ENCODE data around the gene AIFM2. TPM values are rescaled to one million over a fixed set of nuclear protein-coding genes. Genes with fewer than 3 reads are reported as not detected.

Gene AIFM2
- total and polyA plus RNA-seq, 2 of the 13 experiments (the other 11 are each of a cell fraction or from before 2014, with no cell fraction given), result 20.3 to 29.5 TPM

GRCh38 chr10:70090951-70091350, 41.7 kb downstream of the AIFM2 start (continued):
- TF ChIP-seq MEF2D (CRISPR knock-in tag; IDR thresholded peaks at IDR 0.05), result peak; percentile 80
- peak; percentile 65; the same call in 1 of the 2 replicates for TF ChIP-seq RERE (CRISPR knock-in tag; IDR thresholded peaks at IDR 0.05; ENCODE audit: low read depth)
- TF ChIP-seq TBX3 (IDR thresholded peaks at IDR 0.05; ENCODE audit: borderline replicate concordance), result no peak
- TF ChIP-seq SMYD3 (CRISPR knock-in tag; IDR thresholded peaks at IDR 0.05), result no peak
- no peak for TF ChIP-seq RNF2 (conservative IDR thresholded peaks at IDR 0.05; ENCODE audit: low read depth)
- no peak for TF ChIP-seq AHR (CRISPR knock-in tag; IDR thresholded peaks at IDR 0.05)
- TF ChIP-seq SIN3B (IDR thresholded peaks at IDR 0.05; ENCODE audit: low read length), result no peak
- no peak for TF ChIP-seq LRRFIP1 (CRISPR knock-in tag; conservative IDR thresholded peaks at IDR 0.05)
- no peak; the same call in 1 of the 2 replicates for TF ChIP-seq NR2C2 (CRISPR knock-in tag; IDR thresholded peaks at IDR 0.05; ENCODE audit: borderline replicate concordance)
- no peak for TF ChIP-seq ZBTB34 (CRISPR knock-in tag; IDR thresholded peaks at IDR 0.05)
- no peak for TF ChIP-seq HOXA7 (CRISPR knock-in tag; IDR thresholded peaks at IDR 0.05)
- no peak for TF ChIP-seq ZBTB10 (CRISPR knock-in tag; IDR thresholded peaks at IDR 0.05; ENCODE audit: borderline replicate concordance)
- TF ChIP-seq ZNF253 (CRISPR knock-in tag; IDR thresholded peaks at IDR 0.05; ENCODE audit: borderline replicate concordance), result no peak
- no peak for TF ChIP-seq MLXIP (CRISPR knock-in tag; IDR thresholded peaks at IDR 0.05; ENCODE audit: borderline replicate concordance)
- no peak for TF ChIP-seq ZBTB38 (CRISPR knock-in tag; IDR thresholded peaks at IDR 0.05)

Data from HepG2 (cell line).